ENCODE results near the gene CCSER1.

DNA sequence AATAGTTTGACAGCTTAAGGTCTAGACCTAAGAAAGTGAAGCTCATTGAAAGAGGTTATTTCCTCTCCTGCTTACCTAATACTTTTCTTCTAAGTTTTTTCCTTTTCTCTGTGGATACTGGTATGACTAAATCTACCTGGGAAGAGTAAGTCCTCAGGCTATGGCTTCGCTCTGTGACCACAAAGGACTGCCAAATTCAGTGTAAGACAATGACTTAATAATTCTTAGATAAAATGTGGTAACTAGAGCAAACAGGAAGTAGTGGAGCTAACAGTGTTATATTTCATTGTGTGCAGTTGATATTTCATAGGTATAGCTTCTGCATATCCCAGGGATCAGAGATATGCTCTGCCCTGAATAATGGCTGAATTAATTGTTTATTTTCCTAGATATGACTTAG lies 418.9 kb downstream of the CCSER1 start:
- TF ChIP-seq, protein P1, sequence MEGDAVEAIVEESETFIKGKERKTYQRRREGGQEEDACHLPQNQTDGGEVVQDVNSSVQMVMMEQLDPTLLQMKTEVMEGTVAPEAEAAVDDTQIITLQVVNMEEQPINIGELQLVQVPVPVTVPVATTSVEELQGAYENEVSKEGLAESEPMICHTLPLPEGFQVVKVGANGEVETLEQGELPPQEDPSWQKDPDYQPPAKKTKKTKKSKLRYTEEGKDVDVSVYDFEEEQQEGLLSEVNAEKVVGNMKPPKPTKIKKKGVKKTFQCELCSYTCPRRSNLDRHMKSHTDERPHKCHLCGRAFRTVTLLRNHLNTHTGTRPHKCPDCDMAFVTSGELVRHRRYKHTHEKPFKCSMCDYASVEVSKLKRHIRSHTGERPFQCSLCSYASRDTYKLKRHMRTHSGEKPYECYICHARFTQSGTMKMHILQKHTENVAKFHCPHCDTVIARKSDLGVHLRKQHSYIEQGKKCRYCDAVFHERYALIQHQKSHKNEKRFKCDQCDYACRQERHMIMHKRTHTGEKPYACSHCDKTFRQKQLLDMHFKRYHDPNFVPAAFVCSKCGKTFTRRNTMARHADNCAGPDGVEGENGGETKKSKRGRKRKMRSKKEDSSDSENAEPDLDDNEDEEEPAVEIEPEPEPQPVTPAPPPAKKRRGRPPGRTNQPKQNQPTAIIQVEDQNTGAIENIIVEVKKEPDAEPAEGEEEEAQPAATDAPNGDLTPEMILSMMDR (IDR thresholded peaks at IDR 0.05; ENCODE audit: poor library complexity): no peak
- TF ChIP-seq EZH2phosphoT487 (IDR thresholded peaks at IDR 0.05; ENCODE audit: low read depth, severe bottlenecking, unreplicated experiment): no peak
- no peak for TF ChIP-seq EZH2 (IDR thresholded peaks at IDR 0.05; ENCODE audit: borderline replicate concordance)

Data from hepatocyte (in vitro differentiated cells).